SU-DHL-6 (cell line): ENCODE data around the gene KAZN.

Experiments used
- H2AFZ ChIP-seq: fragments of 200-600 bp; sonication (generic); 2 replicates; pipeline ENCODE4 v1.6.1; 2014; ENCODE audit warnings: low read depth, mild to moderate bottlenecking, moderate library complexity, mixed read lengths, antibody characterized with exemption, low read length; ENCODE audit not compliant: severe bottlenecking
- H3F3A ChIP-seq: fragments of 200-600 bp; shearing (Covaris generic); 2 replicates; pipeline ENCODE4 v1.6.0; 2016; ENCODE audit warnings: antibody characterized with exemption, mild to moderate bottlenecking; ENCODE audit not compliant: insufficient read depth
- H3K27ac ChIP-seq: fragments of 200-600 bp; sonication (generic); 2 replicates; pipeline ENCODE4 v1.5.1; 2016; ENCODE audit warnings: low read depth, mild to moderate bottlenecking, low read length, moderate library complexity, mixed read lengths
- H3K27me3 ChIP-seq: fragments of 200-600 bp; sonication (generic), shearing (Covaris generic); 2 replicates; pipeline ENCODE4 v1.6.0; 2014; ENCODE audit warnings: mild to moderate bottlenecking, low read length
- H3K36me3 ChIP-seq: fragments of 200-600 bp; sonication (generic); 2 replicates; pipeline ENCODE4 v1.6.1; 2014; ENCODE audit warnings: mild to moderate bottlenecking, low read length, mixed read lengths
- H3K4me2 ChIP-seq: fragments of 300-600, 200-600 bp; shearing (Covaris generic), sonication (generic); 2 replicates; pipeline ENCODE4 v1.6.0; 2014; ENCODE audit warnings: low read length, low read depth, mild to moderate bottlenecking; ENCODE audit not compliant: poor library complexity, severe bottlenecking
- H3K4me3 ChIP-seq: fragments of 200-600 bp; sonication (generic); 2 replicates; pipeline ENCODE4 v1.5.1; 2014; ENCODE audit warnings: antibody characterized with exemption, low read length, mild to moderate bottlenecking, mixed read lengths; ENCODE audit not compliant: insufficient read depth, poor library complexity, severe bottlenecking
- H3K79me2 ChIP-seq: fragments of 200-600 bp; sonication (generic); 2 replicates; pipeline ENCODE4 v1.6.1; 2014; ENCODE audit warnings: mild to moderate bottlenecking, low read length, moderate library complexity; ENCODE audit not compliant: insufficient read depth
- H3K9ac ChIP-seq: fragments of 200-600 bp; sonication (generic); 2 replicates; pipeline ENCODE4 v1.7.0; 2014; ENCODE audit warnings: mild to moderate bottlenecking, low read length
- H3K9me2 ChIP-seq: fragments of 200-600 bp; sonication (generic); replicated peaks from 2 replicates; pipeline ENCODE4 v1.6.1; 2014; ENCODE audit warnings: low read length; ENCODE audit not compliant: insufficient read depth
- H3K9me3 ChIP-seq: fragments of 200-600 bp; sonication (generic); 2 replicates; pipeline ENCODE4 v1.6.1; 2014; ENCODE audit warnings: low read length, mixed read lengths; ENCODE audit not compliant: insufficient read depth
- H4K20me1 ChIP-seq: fragments of 200-600 bp; sonication (generic); 2 replicates; pipeline ENCODE4 v1.6.1; 2014; ENCODE audit warnings: low read depth, mild to moderate bottlenecking, antibody characterized with exemption, low read length, moderate library complexity, mixed read lengths
- CTCF ChIP-seq: fragments of 200-600 bp; sonication (generic); IDR thresholded peaks from one replicate; pipeline ENCODE4 v1.5.1; 2017; ENCODE audit warnings: antibody characterized with exemption, mild to moderate bottlenecking, low read length, moderate library complexity; ENCODE audit not compliant: insufficient read depth, poor library complexity, severe bottlenecking
- EZH2phosphoT487 ChIP-seq: fragments of 200-600 bp; sonication (generic), shearing (Covaris generic); conservative IDR thresholded peaks from 2 replicates; pipeline ENCODE4 v1.6.1; 2018; ENCODE audit warnings: mild to moderate bottlenecking, antibody characterized with exemption, low read length, moderate library complexity, mixed read lengths

The KAZN gene

GRCh38 chr1:14794906-14795305 is 196.4 kb downstream of the KAZN start:
- TF ChIP-seq CTCF (no peak), EZH2phosphoT487 (no peak)
- Histone ChIP-seq H3K9me3 (no peaks in the 10 kb centered on the region), H3K36me3 (no peaks in the 10 kb centered on the region), H3F3A (no peaks in the 10 kb centered on the region), H2AFZ (no peak overlapping the region), H3K9ac (no peak overlapping the region), H3K4me2 (no peak overlapping the region), H4K20me1 (no peaks in the 10 kb centered on the region), H3K9me2 (no peaks in the 10 kb centered on the region), H3K27ac (no peak overlapping the region), H3K4me3 (no peak overlapping the region), H3K27me3 (no peaks in the 10 kb centered on the region), H3K79me2 (no peaks in the 10 kb centered on the region)

DNA sequence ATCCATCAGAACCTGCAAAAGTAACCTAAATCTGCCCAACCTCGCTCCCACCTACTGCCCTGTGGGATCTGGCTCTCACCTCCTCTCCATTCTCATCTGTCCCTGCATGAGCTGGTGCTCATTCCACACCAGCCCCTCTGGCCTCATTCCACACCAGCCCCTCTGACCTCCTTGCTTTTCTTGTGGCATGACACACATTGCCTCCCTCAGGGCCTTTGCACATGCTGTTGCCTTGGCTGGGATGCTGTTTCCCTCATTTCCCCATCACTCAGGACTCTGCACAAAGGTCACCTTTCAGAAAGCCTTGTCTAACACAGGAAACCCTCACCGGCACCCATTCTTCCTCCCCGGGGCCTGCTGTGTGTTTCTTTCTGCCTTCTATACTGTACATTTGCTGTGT is 197.1 kb downstream of the KAZN start:
- Histone ChIP-seq H3K27ac (no peak overlapping the region), H4K20me1 (no peaks in the 10 kb centered on the region), H3K4me2 (no peak overlapping the region), H3K9me3 (no peaks in the 10 kb centered on the region), H3K9ac (no peak overlapping the region), H3F3A (no peaks in the 10 kb centered on the region), H3K27me3 (no peaks in the 10 kb centered on the region), H3K4me3 (no peak overlapping the region), H3K79me2 (no peaks in the 10 kb centered on the region), H2AFZ (no peak overlapping the region), H3K36me3 (no peaks in the 10 kb centered on the region), H3K9me2 (no peaks in the 10 kb centered on the region)
- TF ChIP-seq CTCF (no peak), EZH2phosphoT487 (no peak)

GRCh38 chr1:14800014-14800413 is 201.5 kb downstream of the KAZN start:
- H2AFZ ChIP-seq, result no peak overlapping the region
- no peaks in the 10 kb centered on the region for H4K20me1 ChIP-seq
- no peak overlapping the region for H3K4me3 ChIP-seq
- no peaks in the 10 kb centered on the region for H3K27me3 ChIP-seq
- no peaks in the 10 kb centered on the region for H3K9me3 ChIP-seq
- no peaks in the 10 kb centered on the region for H3K9me2 ChIP-seq
- no peaks in the 10 kb centered on the region for H3F3A ChIP-seq
- no peak overlapping the region for H3K9ac ChIP-seq
- H3K27ac ChIP-seq, result no peak overlapping the region
- H3K79me2 ChIP-seq, result no peaks in the 10 kb centered on the region
- H3K36me3 ChIP-seq, result no peaks in the 10 kb centered on the region
- TF ChIP-seq EZH2phosphoT487 (no peak), CTCF (no peak)
- H3K4me2 ChIP-seq, result no peak overlapping the region
